PC-9 (cell line): ENCODE data around the gene DOCK7. TPM values are rescaled to one million over a fixed set of nuclear protein-coding genes. Genes with fewer than 3 reads are reported as not detected.

ENCODE experiments used
- BruUV-seq: library from RNA; stranded (reverse); fragments of 400-500 nt; replicated peaks from 2 replicates; lab custom pipeline; 2021; lab: Mats Ljungman, UMichigan
- CTCF ChIA-PET: fragments of 300-600 bp; sonication (Branson Sonifier 250); formaldehyde crosslinking; loops from one replicate; lab custom pipeline; 2022; ENCODE audit warnings: antibody characterized with exemption; lab: Charles Lee
- POLR2A ChIA-PET: fragments of 300-600 bp; sonication (Branson Sonifier 250); formaldehyde crosslinking; loops from one replicate; lab custom pipeline; 2022; ENCODE audit warnings: antibody characterized with exemption; ENCODE audit not compliant: unreplicated experiment; lab: Charles Lee
- DNase-seq, 2 experiments: peaks; one replicate each; pipeline versions ENCODE4 v3.0.0 to v3.0.0-alpha.2; 2015 to 2022; ENCODE audit warnings: mixed read lengths in 1 of 2
- H2AFZ ChIP-seq: fragments of 200-600 bp; sonication (generic); 2 replicates; pipeline ENCODE4 v1.8.1; 2017; ENCODE audit warnings: antibody characterized with exemption
- H3F3A ChIP-seq: fragments of 200-600 bp; sonication (generic); 2 replicates; pipeline ENCODE4 v1.8.1; 2017; ENCODE audit warnings: antibody characterized with exemption, mild to moderate bottlenecking, low read depth; ENCODE audit not compliant: insufficient read depth
- H3K27ac ChIP-seq: fragments of 200-600 bp; sonication (generic); 2 replicates; pipeline ENCODE4 v1.6.1; 2016; ENCODE audit warnings: mixed run types
- H3K27me3 ChIP-seq: fragments of 200-600 bp; sonication (generic); 2 replicates; pipeline ENCODE4 v1.6.1; 2016; ENCODE audit warnings: low read depth, mixed run types; ENCODE audit not compliant: insufficient read depth
- H3K36me3 ChIP-seq: fragments of 200-600 bp; sonication (generic); 2 replicates; pipeline ENCODE4 v1.6.1; 2016; ENCODE audit warnings: low read depth, mixed run types
- H3K4me1 ChIP-seq: fragments of 200-600 bp; sonication (generic); replicated peaks from 2 replicates; pipeline ENCODE4 v1.6.1; 2016; ENCODE audit warnings: mixed run types; ENCODE audit not compliant: insufficient read depth
- H3K4me2 ChIP-seq: fragments of 200-600 bp; sonication (generic); 2 replicates; pipeline ENCODE4 v1.6.1; 2017; ENCODE audit warnings: mixed run types
- H3K4me3 ChIP-seq: fragments of 200-600 bp; sonication (generic); 2 replicates; pipeline ENCODE4 v1.6.1; 2016; ENCODE audit warnings: mixed run types
- H3K79me2 ChIP-seq: fragments of 200-600 bp; sonication (generic); 2 replicates; pipeline ENCODE4 v1.6.1; 2017; ENCODE audit warnings: low read depth, mixed run types
- H3K9me2 ChIP-seq: fragments of 200-600 bp; sonication (generic); 2 replicates; pipeline ENCODE4 v1.8.1; 2017; ENCODE audit warnings: mild to moderate bottlenecking; ENCODE audit not compliant: insufficient read depth
- H3K9me3 ChIP-seq: fragments of 200-600 bp; sonication (generic); 2 replicates; pipeline ENCODE4 v1.8.1; 2016; ENCODE audit warnings: low read depth; ENCODE audit not compliant: insufficient read depth
- H4K20me1 ChIP-seq: fragments of 200-600 bp; sonication (generic); 2 replicates; pipeline ENCODE4 v1.8.1; 2017; ENCODE audit not compliant: insufficient read depth
- CTCF ChIP-seq: fragments of 200-600 bp; sonication (generic); conservative IDR thresholded peaks from 2 replicates; pipeline ENCODE4 v1.6.1; 2017; ENCODE audit warnings: mixed run types, antibody characterized with exemption, mild to moderate bottlenecking, moderate library complexity
- EZH2 ChIP-seq: fragments of 200-600 bp; sonication (generic); IDR thresholded peaks from 2 replicates; pipeline ENCODE4 v1.8.0; 2017; ENCODE audit warnings: antibody characterized with exemption, low read depth
- intact Hi-C: fragments of 100-400 bp; cut with micrococcal nuclease; formaldehyde crosslinking; loops from one replicate; pipeline ENCODE4 v1.10.0; 2022; ENCODE audit not compliant: unreplicated experiment
- total RNA-seq: library from RNA; stranded (reverse); gene quantifications from 2 replicates; pipeline ENCODE4 v1.2.3, GENCODE V29; 2021

The DOCK7 gene
- total RNA-seq, 1 experiment from 2014 or later = 34.0 TPM

- ChIA-PET POLR2A (no interaction called here), CTCF (no interaction called here)
- TF ChIP-seq CTCF (no peak), EZH2 (no peak)
- no peaks in the 10 kb centered on the region for H3K27me3 ChIP-seq
- intact Hi-C loops = no loop called here
- H3K27ac ChIP-seq = no peak overlapping the region
- no peaks in the 10 kb centered on the region for H3K9me3 ChIP-seq
- H3K36me3 ChIP-seq = peaks cover 5% of the 10 kb centered on the region; the same call in 1 of the 2 replicates
- H3K4me1 ChIP-seq = no peaks in the 10 kb centered on the region
- no peak overlapping the region for H3K4me2 ChIP-seq
- H3K79me2 ChIP-seq = no peaks in the 10 kb centered on the region
- no peak overlapping the region for H3K4me3 ChIP-seq
- BruUV-seq = no TSS peak
- no peak overlapping the region for H2AFZ ChIP-seq
- H3K9me2 ChIP-seq = no peaks in the 10 kb centered on the region
- DNase-seq = no peak
- no peaks in the 10 kb centered on the region for H4K20me1 ChIP-seq
- H3F3A ChIP-seq = no peaks in the 10 kb centered on the region
Observed at GRCh38 chr1:62487956-62488355, 200.2 kb downstream of the DOCK7 start.

- Histone ChIP-seq H3K9me3 (no peaks in the 10 kb centered on the region), H2AFZ (no peak overlapping the region), H4K20me1 (no peaks in the 10 kb centered on the region), H3K4me3 (no peak overlapping the region), H3K27ac (no peak overlapping the region), H3K9me2 (no peaks in the 10 kb centered on the region), H3F3A (no peaks in the 10 kb centered on the region), H3K4me2 (no peak overlapping the region), H3K79me2 (no peaks in the 10 kb centered on the region), H3K36me3 (peaks cover 5% of the 10 kb centered on the region; the same call in 1 of the 2 replicates), H3K27me3 (no peaks in the 10 kb centered on the region), H3K4me1 (no peaks in the 10 kb centered on the region)
- ChIA-PET CTCF (no interaction called here), POLR2A (no interaction called here)
- no peak for DNase-seq
- intact Hi-C loops = no loop called here
- TF ChIP-seq CTCF (no peak), EZH2 (no peak)
- BruUV-seq = no TSS peak
Observed at GRCh38 chr1:62484824-62485468, 203.2 kb downstream of the DOCK7 start.

DNA sequence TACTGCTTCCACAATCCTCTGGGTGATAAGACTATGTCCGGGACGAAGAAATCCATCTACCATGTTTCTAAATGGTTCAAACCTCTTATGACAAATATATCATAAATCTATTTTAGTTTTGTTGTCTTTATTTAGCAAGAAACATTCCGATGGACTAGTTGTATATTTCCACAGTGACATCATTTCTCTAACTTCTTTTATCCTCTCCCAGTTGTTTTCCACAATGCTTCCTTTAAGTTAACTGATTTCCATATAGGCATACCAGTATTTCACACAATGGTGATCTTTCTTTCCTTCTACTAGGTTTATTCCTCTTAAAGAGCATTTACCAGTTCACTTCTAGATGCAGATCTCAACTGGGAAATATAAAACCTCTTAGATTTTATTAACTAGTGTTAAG is 206.5 kb downstream of the DOCK7 start:
- ChIA-PET POLR2A (no interaction called here), CTCF (no interaction called here)
- H3K4me2 ChIP-seq = no peak overlapping the region
- H2AFZ ChIP-seq = no peak overlapping the region
- no peaks in the 10 kb centered on the region for H3K4me1 ChIP-seq
- no peaks in the 10 kb centered on the region for H3K27me3 ChIP-seq
- no peak for DNase-seq
- no peak overlapping the region for H3K27ac ChIP-seq
- no peaks in the 10 kb centered on the region for H4K20me1 ChIP-seq
- TF ChIP-seq EZH2 = no peak
- no peak for TF ChIP-seq CTCF
- intact Hi-C loops = no loop called here
- H3K9me3 ChIP-seq = no peaks in the 10 kb centered on the region
- no peaks in the 10 kb centered on the region for H3K9me2 ChIP-seq
- H3K36me3 ChIP-seq = no peaks in the 10 kb centered on the region; the same call in 1 of the 2 replicates
- no peaks in the 10 kb centered on the region for H3K79me2 ChIP-seq
- no peak overlapping the region for H3K4me3 ChIP-seq
- no peaks in the 10 kb centered on the region for H3F3A ChIP-seq
- BruUV-seq = no TSS peak
